HTR-8/SVneo (cell line): ENCODE results near the gene TENT4B.
"Not testable (repeated sequence)": the region's sequence is repeated elsewhere in the genome, so short reads cannot be mapped to it uniquely, and the experiment has no call there.

ENCODE experiments used
- DNase-seq: peaks from one replicate; pipeline ENCODE4 v3.0.0; 2011; ENCODE audit warnings: low spot score, mixed read lengths; ENCODE audit not compliant: insufficient read length
- FAIRE-seq: peaks from 2 replicates; lab custom pipeline; 2011; peaks lifted over from hg19 to GRCh38; lab: Jason Lieb, UNC

The TENT4B gene

GRCh38 chr16:50152807-50153595, at the start of gene TENT4B:
TSS of gene TENT4B (plus strand) at chr16:50153306. CDS start at chr16:50153622, 316 bp downstream.
- DNase-seq (peak; percentile 83), FAIRE-seq (no peak)

- FAIRE-seq (no peak), DNase-seq (no peak)
These were observed 49.3 kb upstream of the TENT4B start for GRCh38 chr16:50103764-50104163.

DNA sequence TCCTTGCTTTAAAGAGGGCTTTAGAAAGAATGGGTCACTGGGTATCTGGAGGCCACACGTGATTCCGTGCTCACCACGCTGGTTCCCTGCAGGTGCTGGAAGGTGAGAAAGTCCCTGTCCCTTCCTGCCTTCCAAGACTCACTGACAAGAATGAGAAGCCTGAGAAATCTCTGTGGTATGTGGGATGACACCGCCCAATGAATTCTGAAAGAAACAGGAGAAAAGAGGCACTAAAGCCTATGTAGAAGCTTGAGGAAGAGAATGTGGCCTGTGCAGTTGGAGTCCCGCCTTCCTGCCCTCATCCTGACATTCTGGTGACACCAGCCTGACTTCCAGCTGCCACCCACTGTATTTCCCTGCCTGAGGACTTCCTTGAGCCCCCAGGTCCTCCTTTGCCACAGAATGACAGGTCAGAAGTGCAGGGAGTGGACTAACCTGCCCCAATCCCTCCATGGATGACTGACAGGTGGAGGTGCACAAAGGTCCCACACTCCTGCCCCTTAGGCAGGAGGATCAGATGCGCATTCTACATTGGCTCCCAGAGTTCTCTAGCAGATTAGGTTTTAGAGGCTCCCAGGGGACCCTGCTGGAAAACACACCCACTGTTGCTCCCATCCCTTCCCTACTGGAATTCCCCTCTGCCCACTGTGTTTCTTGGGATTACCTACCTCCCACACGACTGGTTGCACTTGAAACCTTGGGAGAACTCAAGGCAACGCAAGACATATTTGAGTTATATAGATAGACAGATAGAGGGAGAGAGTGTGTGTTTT, 38.6 kb upstream of the TENT4B start:
- peak; percentile 7 for DNase-seq
- no peak for FAIRE-seq

DNA sequence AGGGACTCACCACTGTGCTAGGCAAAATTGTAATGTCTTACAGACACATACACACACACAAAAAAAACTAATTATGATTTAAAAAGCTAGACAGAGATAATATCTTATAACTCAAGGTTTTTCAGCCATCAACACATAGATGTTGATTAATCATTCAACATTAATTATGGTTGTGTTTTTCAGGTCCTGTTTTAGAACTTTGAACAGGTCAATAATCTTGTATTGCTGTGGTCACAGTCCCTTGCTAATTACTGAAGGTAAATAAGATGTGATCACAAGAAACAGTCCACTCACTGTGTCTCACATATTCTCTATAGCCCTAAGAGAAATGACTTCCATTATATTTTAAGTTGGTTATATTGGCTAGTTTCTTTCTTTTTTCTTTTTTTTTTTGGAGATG, 32.4 kb upstream of the TENT4B start:
- FAIRE-seq (no peak), DNase-seq (no peak)

DNA sequence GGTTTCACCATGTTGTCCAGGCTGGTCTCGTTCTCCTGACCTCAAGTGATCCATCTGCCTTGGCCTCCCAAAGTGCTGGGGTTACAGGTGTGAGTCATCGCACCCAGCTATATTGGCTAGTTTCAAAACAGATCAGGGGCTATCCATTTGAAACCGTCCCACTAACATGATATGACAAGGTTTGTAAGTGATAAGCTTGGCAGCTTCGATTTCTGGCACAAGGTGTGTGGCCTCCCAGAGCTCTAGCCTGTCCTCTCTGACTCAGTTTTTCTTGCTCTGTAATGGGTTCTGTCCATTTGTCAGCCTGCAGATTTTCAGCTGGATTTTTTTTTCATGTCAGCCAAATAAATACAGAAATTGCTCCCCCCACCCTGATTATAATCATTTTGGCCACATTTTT, 31.8 kb upstream of the TENT4B start:
- FAIRE-seq (no peak), DNase-seq (no peak)

DNA sequence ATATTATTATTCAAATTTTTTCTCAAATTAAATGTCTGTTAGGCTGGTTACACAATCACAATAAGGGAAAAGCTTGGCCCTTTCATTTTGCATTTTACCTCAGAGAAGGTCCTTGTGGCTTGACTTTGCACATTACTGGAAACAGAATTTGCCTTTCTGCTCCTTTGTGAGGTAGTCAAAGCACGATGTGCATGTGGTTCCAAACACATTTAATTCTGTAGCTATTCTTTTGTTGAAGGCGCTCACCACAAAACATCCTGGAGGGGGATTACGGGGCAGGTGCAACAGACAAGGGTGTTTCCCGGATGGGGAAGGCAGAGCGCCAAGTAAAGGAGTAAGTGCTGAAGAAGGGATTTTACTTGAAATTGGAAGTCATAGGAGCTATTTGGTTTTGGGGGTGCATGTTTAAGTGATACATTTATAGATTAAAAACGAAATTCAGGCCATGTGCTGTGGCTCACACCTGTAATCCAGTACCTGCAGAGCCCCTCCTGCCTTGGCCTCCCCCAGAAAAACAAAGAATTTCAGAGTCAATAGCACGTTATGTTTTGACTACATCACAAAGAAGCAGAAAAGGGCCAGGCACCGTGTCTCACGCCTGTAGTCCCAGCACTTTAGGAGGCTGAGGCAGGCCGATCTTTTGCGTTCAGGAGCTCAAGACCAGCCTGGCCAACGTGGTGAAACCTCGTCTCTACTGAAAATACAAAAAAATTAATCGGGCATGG, 31.2 kb upstream of the TENT4B start:
- DNase-seq (no peak), FAIRE-seq (no peak)

DNA sequence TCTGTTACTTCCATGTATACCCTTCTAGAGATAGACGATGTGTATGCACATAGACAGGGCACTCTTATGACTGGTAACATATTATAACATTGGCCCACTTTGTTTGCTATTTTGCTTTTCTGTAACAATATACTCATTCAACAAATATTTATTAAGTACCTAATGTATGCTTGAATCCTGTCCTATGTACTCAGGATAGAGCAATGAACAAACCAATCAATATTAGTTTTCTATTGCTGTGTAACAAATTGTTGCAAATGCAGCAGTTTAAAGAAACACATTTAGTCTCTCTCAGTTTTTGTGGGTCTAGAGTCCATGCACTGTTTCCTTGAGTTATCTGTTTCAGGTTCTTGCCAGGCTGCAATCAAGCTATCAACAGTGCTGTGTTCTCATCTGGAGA, 29.7 kb upstream of the TENT4B start:
- DNase-seq (no peak), FAIRE-seq (no peak)

GRCh38 chr16:50124769-50125168, 28.3 kb upstream of the TENT4B start:
- DNase-seq (no peak), FAIRE-seq (no peak)

DNA sequence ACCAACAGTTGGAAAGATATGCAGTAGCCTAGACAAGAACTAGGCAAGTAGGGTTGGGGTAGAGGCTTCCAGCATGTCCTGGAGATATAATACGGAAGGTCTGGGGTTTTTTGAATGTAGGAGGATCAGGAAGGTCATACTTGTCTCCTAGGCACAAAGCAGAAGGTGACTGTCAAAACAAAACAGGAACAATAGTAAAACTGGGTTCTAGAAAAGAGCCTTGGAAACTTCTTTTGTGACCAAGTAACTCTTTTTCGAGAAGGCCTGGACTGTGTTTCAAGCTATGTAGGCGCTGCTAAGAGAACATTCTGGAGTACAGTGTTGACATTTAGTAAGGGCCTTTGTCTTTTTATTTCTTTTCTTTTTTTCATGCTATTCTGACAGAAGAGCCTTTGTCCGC, 26.9 kb upstream of the TENT4B start:
- no peak for FAIRE-seq
- DNase-seq, result no peak

DNA sequence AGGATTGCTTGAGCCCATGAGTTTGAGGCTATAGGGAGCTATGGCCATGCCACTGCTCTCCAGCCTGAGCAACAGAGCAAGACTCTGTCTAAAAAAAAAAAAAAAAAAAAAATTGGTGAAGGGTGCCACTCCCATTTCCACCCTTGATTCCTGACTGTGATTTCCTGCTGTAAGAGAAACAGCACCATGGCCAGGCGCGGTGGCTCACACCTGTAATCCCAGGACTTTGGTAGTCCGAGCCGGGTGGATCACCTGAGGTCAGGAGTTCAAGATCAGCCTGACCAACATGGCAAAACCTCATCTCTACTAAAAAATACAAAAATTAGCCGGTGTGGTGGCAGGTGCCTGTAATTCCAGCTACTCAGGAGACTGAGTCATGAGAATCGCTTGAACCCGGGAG, 20.5 kb upstream of the TENT4B start:
- not testable (repeated sequence) for FAIRE-seq, DNase-seq

- FAIRE-seq, result no peak
- no peak for DNase-seq
These were observed 19.9 kb upstream of the TENT4B start for GRCh38 chr16:50133214-50133613.

- DNase-seq (no peak), FAIRE-seq (no peak)
These were observed 16.7 kb upstream of the TENT4B start for GRCh38 chr16:50136399-50136798.

DNA sequence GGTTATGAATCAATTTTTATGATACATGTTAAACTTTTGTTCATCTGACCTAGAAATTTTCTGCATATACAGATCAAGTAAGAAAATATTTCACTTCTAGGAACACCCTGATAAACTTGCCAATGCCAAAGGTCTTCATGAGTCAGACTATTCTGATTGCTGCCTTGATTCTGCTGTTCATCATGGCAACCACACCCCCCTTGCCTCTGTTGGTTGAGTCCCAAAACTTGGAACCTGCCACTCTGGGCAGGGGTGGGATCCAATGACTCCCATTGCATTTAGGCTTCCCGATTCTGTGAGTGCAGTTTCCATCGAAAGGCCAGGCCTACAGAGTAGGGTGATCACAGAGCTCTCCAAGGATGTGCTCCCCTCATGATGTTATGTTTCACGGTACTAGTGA, 15.8 kb upstream of the TENT4B start:
- FAIRE-seq (no peak), DNase-seq (no peak)

- FAIRE-seq (no peak), DNase-seq (no peak)
These were observed 13.5 kb upstream of the TENT4B start for GRCh38 chr16:50139580-50139979.

- DNase-seq (no peak), FAIRE-seq (no peak)
These were observed 8.9 kb upstream of the TENT4B start for GRCh38 chr16:50144211-50144610.

- no peak for DNase-seq
- no peak for FAIRE-seq
These were observed 6.3 kb upstream of the TENT4B start for GRCh38 chr16:50146479-50147435.

DNA sequence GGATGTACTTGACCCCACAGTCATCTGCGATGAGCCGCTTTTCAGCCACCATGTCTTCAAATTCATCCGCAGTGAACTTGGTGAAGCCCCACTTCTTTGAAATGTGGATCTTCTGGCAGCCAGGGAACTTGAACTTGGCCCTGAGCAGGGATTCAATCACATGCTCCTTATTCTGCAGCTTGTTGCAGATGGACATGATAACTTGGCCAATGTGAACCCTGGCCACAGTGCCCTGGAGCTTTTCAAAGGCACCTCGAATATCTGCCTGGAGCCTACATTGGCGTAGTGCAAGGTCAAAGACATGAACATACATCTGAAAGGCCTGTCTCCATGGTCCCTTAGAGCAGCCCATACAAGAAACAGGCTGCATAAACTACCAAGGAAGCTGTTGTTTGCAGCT, 1.8 kb upstream of the TENT4B start:
- FAIRE-seq (no peak), DNase-seq (no peak)

GRCh38 chr16:50151756-50152155, 1.4 kb upstream of the TENT4B start:
- no peak for DNase-seq
- FAIRE-seq, result no peak

DNA sequence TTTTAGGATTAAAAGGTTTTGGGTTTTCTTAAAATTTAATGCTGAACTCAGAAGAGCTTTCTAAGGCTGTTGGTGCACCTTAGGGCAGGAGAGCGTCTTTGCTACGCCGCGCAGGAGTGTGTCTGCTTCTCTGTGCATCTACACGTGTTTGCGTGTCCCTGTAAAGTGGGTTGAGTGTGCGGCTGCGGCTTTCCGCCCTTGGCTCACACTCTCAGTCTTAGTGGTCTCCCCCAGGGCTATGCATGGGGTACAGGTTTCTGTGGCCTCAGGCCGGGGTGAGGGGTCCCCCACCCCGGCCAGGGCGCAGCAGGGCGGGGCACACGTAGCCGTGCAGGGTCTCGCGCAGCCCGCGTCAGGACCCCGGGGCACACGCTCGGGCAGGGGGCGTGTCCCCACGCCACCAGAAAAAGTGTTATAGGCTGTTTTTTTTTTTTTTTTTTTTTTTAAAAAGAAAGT, 727 bp upstream of the TENT4B start:
- FAIRE-seq, result no peak
- DNase-seq, result peak; percentile 25
